HG02759 (cell line): ENCODE data around the gene ZNF30.
"Not testable (repeated sequence)": the region's sequence is repeated elsewhere in the genome, so short reads cannot be mapped to it uniquely, and the experiment has no call there.

Experiments used
- ATAC-seq: cut with Tn5 transposase; IDR thresholded peaks from one replicate; pipeline ENCODE4 v1.9.1; 2021; ENCODE audit warnings: mild to moderate bottlenecking, moderate library complexity; ENCODE audit not compliant: unreplicated experiment

Gene ZNF30

GRCh38 chr19:34926685-34927375, at the start of gene ZNF30:
Gene ZNF30, plus strand, starts transcription at chr19:34926903. Its CDS starts 3,045 bp downstream, at chr19:34929948.
- ATAC-seq = peak; percentile 98

GRCh38 chr19:34879563-34879962, 47.1 kb upstream of the ZNF30 start:
- no peak for ATAC-seq

DNA sequence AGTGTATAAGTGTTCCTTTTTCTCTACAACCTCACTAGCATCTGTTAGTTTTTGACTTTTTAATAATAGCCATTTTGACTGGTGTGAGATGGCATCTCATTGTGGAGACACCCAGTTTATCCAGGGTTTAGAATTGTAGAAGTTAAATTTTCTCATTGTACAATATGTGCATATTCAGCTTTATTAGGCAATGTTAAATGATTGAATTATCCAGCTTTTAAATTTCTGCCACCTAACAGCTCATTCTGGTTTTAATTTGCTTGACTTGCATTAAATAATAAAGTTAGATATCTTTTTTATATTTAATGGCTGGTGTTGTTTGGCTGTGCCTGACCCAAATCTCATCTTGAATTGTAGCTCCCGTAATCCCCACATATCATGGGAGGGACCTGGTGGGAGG, 46.7 kb upstream of the ZNF30 start:
- ATAC-seq = no peak

- ATAC-seq = no peak
Measured at GRCh38 chr19:34881982-34882381, 44.7 kb upstream of the ZNF30 start.

GRCh38 chr19:34888091-34888490, 38.6 kb upstream of the ZNF30 start:
- no peak for ATAC-seq

DNA sequence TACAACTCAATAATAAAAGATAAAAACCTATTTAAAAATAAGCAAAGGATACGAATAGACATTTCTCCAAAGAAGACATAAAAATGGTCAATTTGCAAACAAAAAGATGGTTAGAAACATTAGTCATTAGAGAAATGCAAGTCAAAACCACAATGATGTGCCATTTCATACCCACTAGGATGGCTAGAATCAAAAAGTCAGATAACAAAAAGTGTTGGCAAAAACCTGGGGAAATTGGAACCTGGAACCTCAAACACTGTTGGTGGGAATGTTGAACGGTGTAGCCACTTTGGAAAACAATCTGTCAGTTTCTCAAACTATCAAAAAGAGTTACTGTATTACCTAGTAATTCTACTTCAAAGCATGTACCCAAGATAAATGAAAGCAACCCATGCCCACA, 26.5 kb upstream of the ZNF30 start:
- ATAC-seq = no peak

DNA sequence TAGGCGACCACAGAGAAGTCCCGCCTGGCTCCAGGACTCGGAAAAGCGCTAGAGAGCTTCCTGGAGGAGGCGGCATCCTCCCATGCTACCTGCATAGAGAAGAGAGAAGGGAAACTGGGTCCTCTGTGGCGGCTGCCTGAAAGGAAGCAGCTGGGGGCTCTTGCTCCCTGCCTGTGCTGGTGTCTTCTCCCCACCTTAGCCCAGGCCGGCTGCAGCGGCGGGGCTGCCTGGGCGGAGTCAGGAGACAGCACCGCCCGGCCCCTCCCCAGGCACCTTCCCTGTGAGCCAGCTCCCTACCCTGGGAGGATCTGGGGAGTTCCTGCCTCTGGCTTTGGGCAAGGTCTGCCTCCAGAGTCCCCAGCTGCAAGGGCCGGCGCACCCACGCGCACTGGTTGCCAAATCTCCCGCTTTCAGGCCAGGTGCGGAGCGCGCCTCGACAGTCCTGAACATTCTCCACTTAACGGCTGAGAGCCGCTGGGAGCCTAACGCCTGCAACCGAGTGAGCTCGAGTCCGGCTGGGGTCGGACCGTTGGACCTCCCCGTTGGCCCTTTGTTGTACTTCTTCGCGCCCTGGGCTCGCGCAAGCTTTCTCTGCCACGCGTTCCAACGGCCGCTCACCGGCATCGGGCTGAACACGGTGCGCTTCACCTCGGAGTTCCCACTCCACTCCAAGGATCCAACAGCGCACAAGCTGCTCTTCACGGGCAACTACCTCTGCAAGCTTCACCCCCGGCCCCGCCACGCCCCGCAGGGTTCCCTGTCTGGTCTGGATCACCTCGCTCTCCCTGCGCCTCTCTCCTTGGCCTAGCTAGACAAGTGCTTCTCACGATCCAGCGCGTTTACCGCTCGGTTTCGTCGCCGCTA, 21.8 kb upstream of the ZNF30 start:
- ATAC-seq = no peak

DNA sequence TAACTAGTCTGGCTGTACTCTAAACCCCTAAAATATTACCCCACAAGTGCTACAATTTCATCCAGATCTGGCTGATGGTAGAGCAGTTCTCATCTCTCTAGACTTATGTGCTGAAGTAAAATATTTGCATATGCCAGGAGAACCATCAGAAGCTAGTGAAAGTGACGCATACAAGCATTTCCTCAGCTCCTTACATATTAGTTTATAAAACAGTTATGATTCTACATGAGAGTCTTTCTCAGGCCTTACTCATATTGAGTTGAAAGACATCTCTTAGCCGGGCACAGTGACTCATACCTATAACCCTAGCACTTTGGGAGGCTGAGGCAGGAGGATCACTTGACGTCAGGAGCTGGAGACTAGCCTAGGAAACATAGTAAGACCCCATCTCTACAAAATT, 15.9 kb upstream of the ZNF30 start:
- no peak for ATAC-seq

GRCh38 chr19:34917144-34917543, 9.6 kb upstream of the ZNF30 start:
- ATAC-seq = not testable (repeated sequence)

- no peak for ATAC-seq
Measured at GRCh38 chr19:34918190-34918589, 8.5 kb upstream of the ZNF30 start.

DNA sequence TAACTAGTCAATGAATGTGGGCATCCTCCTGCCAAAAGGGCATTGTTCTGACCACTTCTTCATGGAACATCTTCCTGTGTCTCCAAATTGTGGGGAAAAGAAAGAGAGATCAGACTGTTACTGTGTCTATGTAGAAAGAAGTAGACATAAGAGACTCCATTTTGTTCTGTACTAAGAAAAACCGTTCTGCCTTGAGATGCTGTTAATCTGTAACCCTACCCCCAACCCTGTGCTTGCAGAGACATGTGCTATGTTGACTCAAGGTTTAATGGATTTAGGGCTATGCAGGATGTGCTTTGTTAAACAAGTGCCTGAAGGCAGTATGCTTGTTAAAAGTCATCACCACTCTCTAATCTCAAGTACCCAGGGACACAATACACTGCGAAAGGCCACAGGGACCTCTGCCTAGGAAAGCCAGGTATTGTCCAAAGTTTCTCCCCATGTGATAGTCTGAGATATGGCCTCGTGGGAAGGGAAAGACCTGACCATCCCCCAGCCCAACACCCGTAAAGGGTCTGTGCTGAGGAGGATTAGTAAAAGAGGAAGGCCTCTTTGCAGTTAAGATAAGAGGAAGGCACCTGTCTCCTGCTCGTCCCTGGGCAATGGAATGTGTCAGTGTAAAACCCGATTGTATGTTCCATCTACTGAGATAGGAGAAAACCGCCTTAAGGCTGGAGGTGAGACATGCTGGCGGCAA, 6.5 kb upstream of the ZNF30 start:
- ATAC-seq = not testable (repeated sequence)

GRCh38 chr19:34925278-34925855, 1.3 kb upstream of the ZNF30 start:
- ATAC-seq = no peak

DNA sequence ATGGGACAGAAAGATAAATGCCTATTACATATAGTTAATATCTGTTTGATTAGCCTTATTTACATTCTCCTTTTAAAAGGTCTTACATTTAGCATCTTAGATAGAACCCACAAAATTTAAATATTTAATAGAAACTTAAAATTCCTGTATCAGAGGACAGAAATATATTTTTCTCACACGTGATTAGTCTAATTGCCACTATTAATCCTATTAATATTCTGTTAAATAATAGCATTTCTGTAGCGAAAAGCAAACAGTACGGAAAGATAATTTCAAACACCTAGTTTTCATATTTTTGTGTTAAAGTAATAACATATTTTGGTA, 380 bp upstream of the ZNF30 start:
- ATAC-seq = no peak

DNA sequence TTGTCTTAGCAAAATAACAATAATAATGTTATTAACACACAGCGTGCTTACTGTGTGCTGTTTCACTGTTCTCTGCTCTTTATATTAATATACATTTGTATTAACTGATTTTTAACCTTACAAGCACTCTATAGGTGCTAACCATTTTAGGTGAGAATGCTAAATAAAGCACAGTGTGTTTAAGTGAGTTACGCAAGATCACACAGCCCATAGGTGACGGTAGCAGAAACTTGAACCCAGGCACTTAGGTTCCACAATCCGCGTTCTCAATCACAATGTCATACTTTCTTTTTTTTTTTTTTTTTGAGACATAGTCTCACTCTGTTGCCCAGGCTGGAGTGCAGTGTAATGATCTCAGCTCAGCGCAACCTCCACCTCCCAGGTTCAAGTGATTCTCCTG, 5.8 kb downstream of the ZNF30 start:
- no peak for ATAC-seq

- ATAC-seq = no peak
Measured at GRCh38 chr19:34936184-34936583, 9.5 kb downstream of the ZNF30 start.

GRCh38 chr19:34938886-34939285, 12.2 kb downstream of the ZNF30 start:
- ATAC-seq = no peak

DNA sequence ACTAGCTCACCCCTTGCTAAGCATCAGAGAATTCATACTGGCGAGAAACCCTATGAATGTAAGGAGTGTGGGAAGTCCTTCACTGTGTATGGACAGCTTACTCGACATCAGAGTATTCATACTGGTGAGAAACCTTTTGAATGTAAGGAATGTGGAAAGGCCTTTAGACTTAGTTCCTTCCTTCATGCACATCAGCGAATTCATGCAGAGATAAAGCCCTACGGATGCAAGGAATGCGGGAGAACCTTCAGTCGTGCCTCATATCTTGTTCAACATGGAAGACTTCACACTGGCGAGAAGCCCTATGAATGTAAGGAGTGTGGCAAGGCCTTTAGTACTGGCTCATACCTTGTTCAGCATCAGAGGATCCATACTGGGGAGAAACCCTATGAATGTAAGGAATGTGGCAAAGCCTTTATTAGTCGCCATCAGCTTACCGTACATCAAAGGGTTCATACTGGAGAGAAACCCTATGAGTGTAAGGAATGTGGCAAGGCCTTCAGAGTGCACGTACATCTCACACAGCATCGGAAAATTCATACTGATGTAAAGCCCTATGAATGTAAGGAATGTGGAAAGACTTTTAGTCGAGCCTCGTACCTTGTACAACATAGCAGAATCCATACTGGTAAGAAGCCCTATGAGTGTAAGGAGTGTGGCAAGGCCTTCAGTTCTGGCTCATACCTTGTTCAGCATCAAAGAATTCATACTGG, 17.3 kb downstream of the ZNF30 start:
- ATAC-seq = no peak

DNA sequence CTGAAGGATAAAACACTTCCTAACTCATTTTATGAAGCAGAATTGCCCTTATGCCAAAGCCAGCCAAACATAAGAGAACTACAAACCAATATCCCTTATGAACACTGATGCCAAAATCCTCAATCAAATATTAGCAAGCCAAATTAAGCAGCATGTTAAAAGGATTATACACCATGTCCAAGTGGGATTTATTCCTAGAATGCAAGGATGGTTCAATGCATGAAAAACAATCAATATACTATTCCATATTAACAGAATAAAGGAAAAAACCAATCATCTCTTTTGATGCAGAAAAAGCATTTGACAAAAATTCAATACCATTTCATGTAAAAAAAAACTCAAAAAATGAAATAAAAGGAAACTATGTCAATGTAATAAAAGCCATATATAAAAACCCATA, 26.4 kb downstream of the ZNF30 start:
- ATAC-seq = no peak

GRCh38 chr19:34957830-34958751, 31.4 kb downstream of the ZNF30 start:
- ATAC-seq = no peak

DNA sequence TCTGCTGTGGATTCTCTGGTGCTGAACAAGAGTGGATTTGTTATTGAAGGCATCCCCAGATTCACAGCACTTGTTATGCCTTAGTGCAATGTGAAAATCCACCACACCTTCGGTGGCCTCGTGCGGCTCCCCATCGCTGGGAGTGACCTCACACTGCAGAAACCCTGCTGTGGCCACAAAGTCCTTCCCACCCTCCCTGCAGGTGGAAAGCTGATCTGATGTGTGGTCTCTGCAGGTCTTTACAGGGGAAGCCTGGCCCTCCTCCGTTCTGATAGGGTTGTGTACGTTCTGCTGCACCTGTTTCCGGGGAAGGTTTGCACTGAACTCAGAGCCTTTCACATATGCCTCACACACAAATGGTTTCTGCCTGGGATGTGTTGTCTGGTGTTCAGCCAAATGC, 32.3 kb downstream of the ZNF30 start:
- no peak for ATAC-seq
